NB4 (cell line): ENCODE measurements around the gene RPS10.

ENCODE experiments used
- MYC ChIP-seq: IDR thresholded peaks from 2 replicates; pipeline ENCODE4 v1.6.1; 2011; ENCODE audit warnings: low read depth, low read length
- POLR2A ChIP-seq: IDR thresholded peaks from 2 replicates; pipeline ENCODE4 v1.6.1; 2011; ENCODE audit warnings: mild to moderate bottlenecking; ENCODE audit not compliant: insufficient read length; ENCODE audit errors: extremely low read depth
- TF ChIP-seq, protein P1 (sequence below): IDR thresholded peaks from one replicate; pipeline ENCODE4 v1.5.1; 2012; ENCODE audit warnings: low read depth, low read length
- TF ChIP-seq, protein P2 (sequence below): IDR thresholded peaks from 2 replicates; pipeline ENCODE4 v1.6.1; 2011; ENCODE audit warnings: low read depth, low read length

DNA sequence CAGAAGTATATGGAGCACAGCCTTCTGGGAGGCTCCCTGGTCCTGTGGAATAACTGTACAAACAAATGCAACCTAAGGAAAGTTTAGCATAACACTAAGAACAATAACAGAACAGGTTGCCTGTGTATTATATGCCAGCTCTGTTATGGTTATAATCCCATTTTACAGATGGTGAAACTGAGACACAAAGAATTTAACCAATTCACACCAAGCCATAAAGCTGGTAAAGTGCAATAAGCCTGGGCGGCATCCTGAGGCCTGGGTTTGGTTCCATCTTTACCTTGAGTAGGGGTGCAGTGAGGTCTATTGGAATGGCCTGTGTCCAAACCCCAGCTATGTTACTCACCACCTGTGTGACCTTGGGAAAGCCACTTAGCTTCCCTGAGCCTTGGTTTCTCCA is 25.3 kb upstream of the RPS10 start:
- TF ChIP-seq, protein P1, sequence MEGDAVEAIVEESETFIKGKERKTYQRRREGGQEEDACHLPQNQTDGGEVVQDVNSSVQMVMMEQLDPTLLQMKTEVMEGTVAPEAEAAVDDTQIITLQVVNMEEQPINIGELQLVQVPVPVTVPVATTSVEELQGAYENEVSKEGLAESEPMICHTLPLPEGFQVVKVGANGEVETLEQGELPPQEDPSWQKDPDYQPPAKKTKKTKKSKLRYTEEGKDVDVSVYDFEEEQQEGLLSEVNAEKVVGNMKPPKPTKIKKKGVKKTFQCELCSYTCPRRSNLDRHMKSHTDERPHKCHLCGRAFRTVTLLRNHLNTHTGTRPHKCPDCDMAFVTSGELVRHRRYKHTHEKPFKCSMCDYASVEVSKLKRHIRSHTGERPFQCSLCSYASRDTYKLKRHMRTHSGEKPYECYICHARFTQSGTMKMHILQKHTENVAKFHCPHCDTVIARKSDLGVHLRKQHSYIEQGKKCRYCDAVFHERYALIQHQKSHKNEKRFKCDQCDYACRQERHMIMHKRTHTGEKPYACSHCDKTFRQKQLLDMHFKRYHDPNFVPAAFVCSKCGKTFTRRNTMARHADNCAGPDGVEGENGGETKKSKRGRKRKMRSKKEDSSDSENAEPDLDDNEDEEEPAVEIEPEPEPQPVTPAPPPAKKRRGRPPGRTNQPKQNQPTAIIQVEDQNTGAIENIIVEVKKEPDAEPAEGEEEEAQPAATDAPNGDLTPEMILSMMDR: no peak
- TF ChIP-seq POLR2A (no peak), MYC (no peak)
- TF ChIP-seq, protein P2, sequence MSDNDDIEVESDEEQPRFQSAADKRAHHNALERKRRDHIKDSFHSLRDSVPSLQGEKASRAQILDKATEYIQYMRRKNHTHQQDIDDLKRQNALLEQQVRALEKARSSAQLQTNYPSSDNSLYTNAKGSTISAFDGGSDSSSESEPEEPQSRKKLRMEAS: no peak
